ENCODE results near the gene CELSR1. TPM values are rescaled to one million over a fixed set of nuclear protein-coding genes. Genes with fewer than 3 reads are reported as not detected.

CELSR1 gene
- total RNA-seq, 1 donor from 2014 or later, result 5.1 TPM

DNA sequence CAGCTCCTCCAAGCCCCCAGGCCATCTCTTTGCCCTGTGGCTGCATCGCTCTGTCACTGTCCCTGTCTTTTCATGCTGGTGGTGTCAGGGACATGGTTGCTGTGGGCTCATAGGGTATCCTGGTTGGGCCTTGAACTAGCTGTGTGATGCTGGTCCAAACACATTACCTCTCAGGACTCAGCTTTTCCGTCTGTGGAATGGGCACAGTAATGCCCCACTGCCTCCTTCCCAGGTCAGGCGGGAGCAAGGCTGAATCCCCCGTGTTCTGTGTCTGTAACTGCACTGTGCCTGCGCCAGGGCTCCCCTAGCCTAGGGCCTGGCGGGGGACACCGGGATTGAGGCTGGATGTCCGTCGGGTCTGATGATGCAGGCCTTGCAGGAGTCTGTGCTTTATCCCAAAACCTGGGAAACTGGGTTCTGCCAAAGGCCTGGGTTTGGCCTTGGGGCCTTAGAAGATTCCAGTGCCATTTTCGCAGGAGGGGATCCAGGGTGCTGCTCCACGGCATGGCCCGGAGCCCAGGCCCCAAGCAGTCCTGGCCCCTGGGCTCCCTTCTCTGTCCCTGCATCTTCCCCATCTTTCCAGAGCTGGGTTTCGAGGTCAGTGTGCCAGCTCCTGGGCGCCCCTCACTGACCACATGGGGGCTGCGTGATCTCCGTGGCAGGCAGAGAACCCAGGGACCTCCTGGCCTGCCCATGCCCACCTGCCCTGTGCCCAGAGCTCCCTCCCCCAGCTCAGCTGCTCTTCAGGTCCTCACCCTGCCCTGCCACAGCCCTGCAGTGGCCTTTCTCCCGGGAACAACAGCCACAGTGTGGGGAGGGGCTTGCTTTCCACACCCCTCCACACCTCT, 32.7 kb upstream of the CELSR1 start:
- H3K27ac Mint-ChIP-seq (ENCODE audit: unreplicated experiment), result no peak overlapping the region
- H3K9me3 Mint-ChIP-seq, result peaks cover 9% of the 10 kb centered on the region
- H3K4me3 Mint-ChIP-seq, result no peak overlapping the region
- TF ChIP-seq, protein P1, sequence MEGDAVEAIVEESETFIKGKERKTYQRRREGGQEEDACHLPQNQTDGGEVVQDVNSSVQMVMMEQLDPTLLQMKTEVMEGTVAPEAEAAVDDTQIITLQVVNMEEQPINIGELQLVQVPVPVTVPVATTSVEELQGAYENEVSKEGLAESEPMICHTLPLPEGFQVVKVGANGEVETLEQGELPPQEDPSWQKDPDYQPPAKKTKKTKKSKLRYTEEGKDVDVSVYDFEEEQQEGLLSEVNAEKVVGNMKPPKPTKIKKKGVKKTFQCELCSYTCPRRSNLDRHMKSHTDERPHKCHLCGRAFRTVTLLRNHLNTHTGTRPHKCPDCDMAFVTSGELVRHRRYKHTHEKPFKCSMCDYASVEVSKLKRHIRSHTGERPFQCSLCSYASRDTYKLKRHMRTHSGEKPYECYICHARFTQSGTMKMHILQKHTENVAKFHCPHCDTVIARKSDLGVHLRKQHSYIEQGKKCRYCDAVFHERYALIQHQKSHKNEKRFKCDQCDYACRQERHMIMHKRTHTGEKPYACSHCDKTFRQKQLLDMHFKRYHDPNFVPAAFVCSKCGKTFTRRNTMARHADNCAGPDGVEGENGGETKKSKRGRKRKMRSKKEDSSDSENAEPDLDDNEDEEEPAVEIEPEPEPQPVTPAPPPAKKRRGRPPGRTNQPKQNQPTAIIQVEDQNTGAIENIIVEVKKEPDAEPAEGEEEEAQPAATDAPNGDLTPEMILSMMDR (conservative IDR thresholded peaks at IDR 0.05), result no peak
- no peak for DNase-seq (ENCODE audit: low read depth, low spot score)
- H3K27me3 Mint-ChIP-seq (ENCODE audit: low read depth), result peaks cover 5% of the 10 kb centered on the region
- peaks cover 12% of the 10 kb centered on the region for H3K4me1 Mint-ChIP-seq
- H3K36me3 Mint-ChIP-seq (ENCODE audit: low read depth), result peaks cover 5% of the 10 kb centered on the region

- peak overlapping the region; percentile 38 for H3K4me3 Mint-ChIP-seq
- peaks cover 3% of the 10 kb centered on the region for H3K27me3 Mint-ChIP-seq (ENCODE audit: low read depth)
- H3K36me3 Mint-ChIP-seq (ENCODE audit: low read depth), result peaks cover 5% of the 10 kb centered on the region
- TF ChIP-seq, protein P1 (conservative IDR thresholded peaks at IDR 0.05), result no peak
- no peak for DNase-seq (ENCODE audit: low read depth, low spot score)
- H3K27ac Mint-ChIP-seq (ENCODE audit: unreplicated experiment), result no peak overlapping the region
- H3K9me3 Mint-ChIP-seq, result peaks cover 9% of the 10 kb centered on the region
- peaks cover 12% of the 10 kb centered on the region for H3K4me1 Mint-ChIP-seq
Observed at GRCh38 chr22:46569055-46569847, 31.8 kb upstream of the CELSR1 start.

DNA sequence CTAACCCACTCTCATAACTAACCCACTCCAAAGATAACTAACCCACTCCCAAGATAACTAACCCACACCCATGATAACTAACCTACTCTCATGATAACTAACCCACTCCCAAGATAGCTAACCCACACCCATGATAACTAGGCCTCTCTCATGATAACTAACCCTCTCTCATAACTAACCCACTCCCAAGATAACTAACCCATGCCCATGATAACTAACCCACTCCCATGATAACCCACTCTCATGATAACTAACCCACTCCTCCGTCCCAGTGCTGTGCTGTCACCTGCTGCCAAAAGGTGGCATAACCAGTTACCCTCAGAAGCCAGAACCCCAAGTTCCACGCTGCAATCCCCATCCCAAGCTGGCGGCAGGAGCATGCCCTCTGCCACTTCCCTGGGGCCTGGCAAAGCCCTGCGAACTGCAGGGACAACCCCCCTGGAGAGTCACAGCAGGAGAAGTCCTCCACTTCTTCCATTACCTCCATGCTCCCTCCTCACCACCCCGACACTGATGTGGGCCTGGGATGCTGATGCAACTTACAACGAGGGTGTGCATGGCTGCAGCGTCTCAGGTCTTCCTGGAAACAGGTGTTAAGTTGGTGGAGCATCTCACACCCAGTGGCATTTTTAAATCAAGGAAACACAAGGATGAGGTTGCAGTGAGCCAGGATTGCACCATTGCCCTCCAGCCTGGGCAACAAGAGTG, 30.8 kb upstream of the CELSR1 start:
- Mint-ChIP-seq H3K9me3 (peaks cover 9% of the 10 kb centered on the region), H3K36me3 (ENCODE audit: low read depth) (peaks cover 5% of the 10 kb centered on the region), H3K4me3 (peak overlapping the region; percentile 74), H3K27ac (ENCODE audit: unreplicated experiment) (no peak overlapping the region), H3K4me1 (peaks cover 12% of the 10 kb centered on the region), H3K27me3 (ENCODE audit: low read depth) (peaks cover 3% of the 10 kb centered on the region)
- TF ChIP-seq, protein P1 (conservative IDR thresholded peaks at IDR 0.05), result peak; percentile 13
- DNase-seq (ENCODE audit: low read depth, low spot score), result no peak

GRCh38 chr22:46567471-46567870, 30.1 kb upstream of the CELSR1 start:
- peaks cover 3% of the 10 kb centered on the region for H3K27me3 Mint-ChIP-seq (ENCODE audit: low read depth)
- H3K36me3 Mint-ChIP-seq (ENCODE audit: low read depth), result peaks cover 5% of the 10 kb centered on the region
- H3K9me3 Mint-ChIP-seq, result peaks cover 9% of the 10 kb centered on the region

More at GRCh38 chr22:46567471-46567870, 30.1 kb upstream of the CELSR1 start:
- DNase-seq (ENCODE audit: low read depth, low spot score), result no peak
- TF ChIP-seq, protein P1 (conservative IDR thresholded peaks at IDR 0.05), result no peak
- H3K4me1 Mint-ChIP-seq, result peaks cover 12% of the 10 kb centered on the region
- H3K4me3 Mint-ChIP-seq, result peak overlapping the region; percentile 74
- no peak overlapping the region for H3K27ac Mint-ChIP-seq (ENCODE audit: unreplicated experiment)

Measured in neural crest cell (in vitro differentiated cells).